K562 (cell line): ENCODE results near the gene CLIC3. TPM values are rescaled to one million over a fixed set of nuclear protein-coding genes. Genes with fewer than 3 reads are reported as not detected.
A peak's percentile ranks its signal among the peaks of the same experiment; 100 is the strongest.

Experiments
- ATF3 ChIP-seq, 2 experiments: fragments of 450-650 bp in 1 of 2; sonication (generic) in 1 of 2; formaldehyde crosslinking in 1 of 2; IDR thresholded peaks in 1 of 2; conservative IDR thresholded peaks in 1 of 2; 2 replicates each; pipeline versions ENCODE4 v1.6.1 to v1.8.1; 2016 to 2023; ENCODE audit warnings: mild to moderate bottlenecking in 2 of 2, moderate library complexity in 2 of 2, inconsistent platforms in 1 of 2, missing genetic modification reagents in 1 of 2
- HES1 ChIP-seq: fragments of 450-650 bp; IDR thresholded peaks from 2 replicates; pipeline ENCODE4 v1.6.1; 2016; ENCODE audit warnings: low read depth, mild to moderate bottlenecking, moderate library complexity
- POLR2A ChIP-seq: fragments of 450-650 bp; conservative IDR thresholded peaks from 2 replicates; pipeline ENCODE4 v1.6.1; 2016
- ZBTB17 ChIP-seq: fragments of 450-650 bp; formaldehyde crosslinking; IDR thresholded peaks from 2 replicates; pipeline ENCODE4 v1.4.0; 2020; ENCODE audit warnings: mild to moderate bottlenecking
- ZC3H11A ChIP-seq: IDR thresholded peaks from 2 replicates; pipeline ENCODE4 v1.6.1; 2012; ENCODE audit warnings: low read depth, low read length, improper control_type of control experiment
- ZNF3 ChIP-seq: fragments of 250-450 bp; sonication (Bioruptor Pico); IDR thresholded peaks from 2 replicates; pipeline ENCODE4 v1.5.0; 2021; ENCODE audit warnings: mild to moderate bottlenecking, moderate library complexity
- ZNF316 ChIP-seq: fragments of 450-650 bp; IDR thresholded peaks from 2 replicates; pipeline ENCODE4 v1.6.1; 2016
- ZNF318 ChIP-seq, 2 experiments: fragments of 450-650 bp; IDR thresholded peaks; 2 replicates each; pipeline ENCODE4 v1.6.1; 2016; ENCODE audit warnings: mild to moderate bottlenecking in 2 of 2, borderline replicate concordance in 1 of 2, low read depth in 1 of 2, moderate library complexity in 1 of 2
- ZNF407 ChIP-seq: fragments of 450-650 bp; IDR thresholded peaks from 2 replicates; pipeline ENCODE4 v1.6.1; 2016; ENCODE audit warnings: low read depth
- polyA plus RNA-seq, 8 experiments: library from polyadenylated mRNA; depleted of rRNA in 4 of 8; stranded (reverse) in 5 of 8; unstranded in 3 of 8; fragments of >200 nt; fragmentation: Nextera tagmentation in 2 of 8; fragmentation: Illumina TruSeq in 1 of 8; extraction: Ambion mirVana in 2 of 8; extraction: Trizol in 1 of 8; gene quantifications; 2 replicates each; pipeline versions ENCODE4 v1.2.1 to v1.2.3, GENCODE V29; 2011 to 2014; ENCODE audit warnings: inconsistent platforms in 1 of 8, missing spikeins in 1 of 8
- total RNA-seq, 7 experiments: library from RNA; depleted of rRNA in 6 of 7; stranded (reverse); fragments of >200 nt in 6 of 7; fragmentation: Illumina TruSeq in 2 of 7; extraction: Trizol in 2 of 7; gene quantifications; 2 replicates each; pipeline versions ENCODE4 v1.2.1 to v1.2.3, GENCODE V29; 2011 to 2021; ENCODE audit warnings: low replicate concordance in 1 of 7

Gene CLIC3
- total and polyA plus RNA-seq, 9 of the 15 experiments (the other 6 are each of a cell fraction or from before 2014, with no cell fraction given), result 0.27 to 0.29 TPM; not detected in 7

GRCh38 chr9:136964171-136964689 is 32.1 kb downstream of the CLIC3 start (continued):
- TF ChIP-seq ZNF318 (IDR thresholded peaks at IDR 0.05; ENCODE audit: borderline replicate concordance in 1 of 2, low read depth in 1 of 2), result no peak
- TF ChIP-seq POLR2A, result peak; percentile 43; the same call in 1 of the 2 replicates
- no peak for TF ChIP-seq ZNF407
- TF ChIP-seq ZNF3, result no peak
- no peak for TF ChIP-seq ATF3 (IDR thresholded peaks at IDR 0.05)
- no peak for TF ChIP-seq ATF3 (CRISPR knock-in tag; conservative IDR thresholded peaks at IDR 0.05)
- no peak for TF ChIP-seq ZNF316
- TF ChIP-seq HES1, result no peak
- no peak for TF ChIP-seq ZC3H11A
- TF ChIP-seq ZBTB17 (CRISPR knock-in tag), result no peak
